ENCODE results near the gene TRABD2B.

TRABD2B gene

DNA sequence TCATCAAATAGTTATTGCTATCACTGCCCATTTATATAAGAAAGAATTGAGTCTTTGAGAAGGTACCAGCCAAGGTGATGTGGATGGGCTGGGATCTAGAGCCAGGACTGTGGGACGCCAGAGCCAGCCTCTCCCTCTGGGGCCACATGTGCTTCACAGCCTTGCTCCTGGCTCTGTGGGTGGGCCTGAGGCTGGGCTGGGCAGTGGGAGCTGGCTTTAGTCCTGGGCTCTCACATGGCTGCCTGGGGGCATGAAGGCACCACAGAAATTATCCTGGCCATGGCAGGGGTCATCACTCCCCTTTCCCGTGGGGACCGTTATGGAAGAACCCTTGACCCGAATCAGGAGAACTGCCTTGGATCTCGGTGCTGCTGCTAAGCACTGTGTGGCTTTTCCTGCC lies 203.1 kb downstream of the TRABD2B start:
- Histone ChIP-seq H3K4me1 (ENCODE audit: insufficient read depth, low read length) (no peaks in the 10 kb centered on the region), H3K36me3 (ENCODE audit: insufficient read depth, low read length) (no peaks in the 10 kb centered on the region), H4K20me1 (ENCODE audit: insufficient read depth, low read length) (no peaks in the 10 kb centered on the region; the same call in 1 of the 2 replicates), H3K9ac (ENCODE audit: low read depth, low read length) (no peak overlapping the region), H2AFZ (ENCODE audit: low read depth, low read length) (no peak overlapping the region), H3K4me2 (ENCODE audit: insufficient read depth, low read length) (no peak overlapping the region), H3K9me3 (ENCODE audit: insufficient read depth, low read length, severe bottlenecking) (no peaks in the 10 kb centered on the region), H3K4me3 (ENCODE audit: low read depth in 1 of 2, low read length in 2 of 2) (no peak overlapping the region), H3K27ac (ENCODE audit: low read length) (no peak overlapping the region), H3K27me3 (ENCODE audit: insufficient read depth, low read length, poor library complexity) (no peaks in the 10 kb centered on the region), H3K79me2 (ENCODE audit: insufficient read depth, low read length) (no peaks in the 10 kb centered on the region)
- DNase-seq = no peak
- ATAC-seq (ENCODE audit: insufficient read depth, low read depth) = no peak
- TF ChIP-seq, protein P1, sequence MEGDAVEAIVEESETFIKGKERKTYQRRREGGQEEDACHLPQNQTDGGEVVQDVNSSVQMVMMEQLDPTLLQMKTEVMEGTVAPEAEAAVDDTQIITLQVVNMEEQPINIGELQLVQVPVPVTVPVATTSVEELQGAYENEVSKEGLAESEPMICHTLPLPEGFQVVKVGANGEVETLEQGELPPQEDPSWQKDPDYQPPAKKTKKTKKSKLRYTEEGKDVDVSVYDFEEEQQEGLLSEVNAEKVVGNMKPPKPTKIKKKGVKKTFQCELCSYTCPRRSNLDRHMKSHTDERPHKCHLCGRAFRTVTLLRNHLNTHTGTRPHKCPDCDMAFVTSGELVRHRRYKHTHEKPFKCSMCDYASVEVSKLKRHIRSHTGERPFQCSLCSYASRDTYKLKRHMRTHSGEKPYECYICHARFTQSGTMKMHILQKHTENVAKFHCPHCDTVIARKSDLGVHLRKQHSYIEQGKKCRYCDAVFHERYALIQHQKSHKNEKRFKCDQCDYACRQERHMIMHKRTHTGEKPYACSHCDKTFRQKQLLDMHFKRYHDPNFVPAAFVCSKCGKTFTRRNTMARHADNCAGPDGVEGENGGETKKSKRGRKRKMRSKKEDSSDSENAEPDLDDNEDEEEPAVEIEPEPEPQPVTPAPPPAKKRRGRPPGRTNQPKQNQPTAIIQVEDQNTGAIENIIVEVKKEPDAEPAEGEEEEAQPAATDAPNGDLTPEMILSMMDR (IDR thresholded peaks at IDR 0.05; ENCODE audit: borderline replicate concordance, extremely low read depth, low read length, poor library complexity, severe bottlenecking) = no peak
- TF ChIP-seq EZH2 (IDR thresholded peaks at IDR 0.05; ENCODE audit: borderline replicate concordance, low read depth, low read length, severe bottlenecking) = no peak

DNA sequence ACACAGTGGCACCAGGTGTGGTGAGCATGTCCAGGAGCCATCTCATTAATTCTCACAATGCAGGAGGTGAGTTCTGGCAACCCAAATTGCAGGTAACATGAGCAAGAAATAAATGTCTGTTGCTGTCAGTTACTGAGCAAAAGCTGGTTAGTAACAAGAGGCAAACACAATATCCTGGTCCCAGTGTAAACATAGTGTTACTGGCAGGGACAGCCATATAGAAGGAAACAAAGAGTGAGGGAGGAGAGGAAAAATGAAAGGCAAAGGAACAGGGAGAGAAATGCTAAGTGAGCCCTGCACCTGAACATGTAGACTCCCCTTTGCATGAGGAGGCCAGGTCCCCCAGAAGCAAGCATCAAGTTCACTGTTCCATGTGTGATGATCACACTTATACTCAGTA lies 203.6 kb downstream of the TRABD2B start:
- DNase-seq = no peak

DNA sequence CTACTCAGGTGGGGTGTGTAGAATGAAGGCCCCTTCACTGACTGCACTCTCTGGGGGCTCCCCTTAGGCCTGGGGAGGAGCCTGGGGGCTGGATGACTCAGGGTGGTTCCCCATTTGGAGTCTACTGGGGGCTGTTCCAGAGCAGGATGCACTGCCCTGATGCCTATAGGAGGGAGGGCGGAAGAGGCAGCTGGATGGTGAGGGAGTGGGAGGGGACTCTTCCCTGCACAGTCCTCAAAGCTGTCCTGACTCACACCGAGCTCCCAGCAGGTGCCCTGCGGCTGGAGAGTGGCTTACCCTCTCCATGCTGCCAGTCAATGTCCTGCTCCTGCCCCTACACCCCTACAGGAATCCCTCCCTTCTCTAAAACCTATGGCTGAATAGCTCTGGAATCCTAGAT lies 204.4 kb downstream of the TRABD2B start:
- Histone ChIP-seq H3K9me3 (ENCODE audit: insufficient read depth, low read length, severe bottlenecking) (no peaks in the 10 kb centered on the region), H3K4me3 (ENCODE audit: low read depth in 1 of 2, low read length in 2 of 2) (no peak overlapping the region), H3K4me1 (ENCODE audit: insufficient read depth, low read length) (no peaks in the 10 kb centered on the region), H3K27ac (ENCODE audit: low read length) (no peak overlapping the region), H3K36me3 (ENCODE audit: insufficient read depth, low read length) (no peaks in the 10 kb centered on the region), H3K9ac (ENCODE audit: low read depth, low read length) (no peak overlapping the region), H2AFZ (ENCODE audit: low read depth, low read length) (no peak overlapping the region), H4K20me1 (ENCODE audit: insufficient read depth, low read length) (no peaks in the 10 kb centered on the region; the same call in 1 of the 2 replicates), H3K4me2 (ENCODE audit: insufficient read depth, low read length) (no peak overlapping the region), H3K27me3 (ENCODE audit: insufficient read depth, low read length, poor library complexity) (peaks cover 3% of the 10 kb centered on the region), H3K79me2 (ENCODE audit: insufficient read depth, low read length) (no peaks in the 10 kb centered on the region)
- no peak for ATAC-seq (ENCODE audit: insufficient read depth, low read depth)
- no peak for DNase-seq
- TF ChIP-seq, protein P1 (IDR thresholded peaks at IDR 0.05; ENCODE audit: borderline replicate concordance, extremely low read depth, low read length, poor library complexity, severe bottlenecking) = no peak
- no peak for TF ChIP-seq EZH2 (IDR thresholded peaks at IDR 0.05; ENCODE audit: borderline replicate concordance, low read depth, low read length, severe bottlenecking)

More for the DNA sequence above, 203.6 kb downstream of the TRABD2B start:
- Histone ChIP-seq H2AFZ (ENCODE audit: low read depth, low read length) (no peak overlapping the region), H3K27ac (ENCODE audit: low read length) (no peak overlapping the region), H3K36me3 (ENCODE audit: insufficient read depth, low read length) (no peaks in the 10 kb centered on the region), H3K9me3 (ENCODE audit: insufficient read depth, low read length, severe bottlenecking) (no peaks in the 10 kb centered on the region), H3K4me3 (ENCODE audit: low read depth in 1 of 2, low read length in 2 of 2) (no peak overlapping the region), H3K4me1 (ENCODE audit: insufficient read depth, low read length) (no peaks in the 10 kb centered on the region), H3K79me2 (ENCODE audit: insufficient read depth, low read length) (no peaks in the 10 kb centered on the region), H3K27me3 (ENCODE audit: insufficient read depth, low read length, poor library complexity) (no peaks in the 10 kb centered on the region), H3K4me2 (ENCODE audit: insufficient read depth, low read length) (no peak overlapping the region), H4K20me1 (ENCODE audit: insufficient read depth, low read length) (no peaks in the 10 kb centered on the region; the same call in 1 of the 2 replicates), H3K9ac (ENCODE audit: low read depth, low read length) (no peak overlapping the region)
- TF ChIP-seq, protein P1 (IDR thresholded peaks at IDR 0.05; ENCODE audit: borderline replicate concordance, extremely low read depth, low read length, poor library complexity, severe bottlenecking) = no peak
- TF ChIP-seq EZH2 (IDR thresholded peaks at IDR 0.05; ENCODE audit: borderline replicate concordance, low read depth, low read length, severe bottlenecking) = no peak
- ATAC-seq (ENCODE audit: insufficient read depth, low read depth) = no peak

Data from DND-41 (cell line).